CD4-positive, CD25-positive, alpha-beta regulatory T cell (primary cell): ENCODE data around the gene CDK6. TPM values are rescaled to one million over a fixed set of nuclear protein-coding genes. Genes with fewer than 3 reads are reported as not detected.
A peak's percentile ranks its signal among the peaks of the same experiment; 100 is the strongest.

Experiments
- ATAC-seq, 2 donors: fragments of 150-1000 bp; cut with Tn5 transposase; one replicate each; pipeline ENCODE4 v1.10.0; 2021; ENCODE audit warnings: low read depth in 2 of 2, moderate number of reproducible peaks in 2 of 2, moderate library complexity in 1 of 2
- DNase-seq, 3 donors: peaks; one replicate each; pipeline versions ENCODE4 v3.0.0 to v3.0.0-alpha.2; 2012 to 2022; ENCODE audit warnings: mixed read lengths in 1 of 3
- H3K27ac ChIP-seq: one replicate; pipeline ENCODE4 v1.7.0; 2013; ENCODE audit warnings: mild to moderate bottlenecking, low read length; ENCODE audit not compliant: insufficient read depth, poor library complexity, severe bottlenecking
- H3K27me3 ChIP-seq: one replicate; pipeline ENCODE4 v1.7.0; 2013; ENCODE audit warnings: low read length; ENCODE audit not compliant: control insufficient read depth, insufficient read depth
- H3K36me3 ChIP-seq: one replicate; pipeline ENCODE4 v1.7.0; 2013; ENCODE audit warnings: mild to moderate bottlenecking, low read length, moderate library complexity; ENCODE audit not compliant: control insufficient read depth, insufficient read depth
- H3K4me1 ChIP-seq: 2 replicates; pipeline ENCODE4 v1.7.0; 2013; ENCODE audit warnings: mild to moderate bottlenecking, low read length; ENCODE audit not compliant: insufficient read depth, control insufficient read depth, poor library complexity, severe bottlenecking
- H3K4me3 ChIP-seq: one replicate; pipeline ENCODE4 v1.7.0; 2013; ENCODE audit warnings: low read depth, mild to moderate bottlenecking, low read length, moderate library complexity
- H3K9me3 ChIP-seq, 2 experiments: 1 replicate in 1 of 2; 2 replicates in 1 of 2; pipeline ENCODE4 v1.7.0; 2013; ENCODE audit warnings: low read length in 2 of 2, mild to moderate bottlenecking in 1 of 2, moderate library complexity in 1 of 2; ENCODE audit not compliant: control insufficient read depth in 2 of 2
- H3K27ac Mint-ChIP-seq, 3 donors: one replicate each; pipeline ENCODE4 v1.8.0; 2020 to 2022; ENCODE audit warnings: mild to moderate bottlenecking in 3 of 3, mixed read lengths in 3 of 3, moderate library complexity in 2 of 3
- H3K27me3 Mint-ChIP-seq: one replicate; pipeline ENCODE4 v1.8.0; 2022; ENCODE audit warnings: mild to moderate bottlenecking, mixed read lengths
- H3K36me3 Mint-ChIP-seq: one replicate; pipeline ENCODE4 v1.8.0; 2020; ENCODE audit warnings: mixed read lengths
- H3K4me1 Mint-ChIP-seq, 4 donors: one replicate each; pipeline ENCODE4 v1.8.0; 2020 to 2022; ENCODE audit warnings: mixed read lengths in 4 of 4, mild to moderate bottlenecking in 1 of 4
- H3K4me3 Mint-ChIP-seq, 4 donors: one replicate each; pipeline ENCODE4 v1.8.0; 2020 to 2022; ENCODE audit warnings: mild to moderate bottlenecking in 4 of 4, mixed read lengths in 4 of 4, moderate library complexity in 3 of 4
- H3K9me3 Mint-ChIP-seq, 7 donors: one replicate each; pipeline ENCODE4 v1.8.0; 2020 to 2022; ENCODE audit warnings: mixed read lengths in 7 of 7, mild to moderate bottlenecking in 3 of 7, moderate library complexity in 2 of 7
- polyA plus RNA-seq, 4 donors: library from polyadenylated mRNA; unstranded; fragments of 300-500 nt; fragmentation: Illumina TruSeq; gene quantifications; one replicate each; pipeline ENCODE4 v1.2.3, GENCODE V29; 2021
- total RNA-seq: library from RNA; stranded (reverse); gene quantifications from one replicate; pipeline ENCODE4 v1.2.3, GENCODE V29; 2022

The CDK6 gene
- total and polyA plus RNA-seq, 5 donors from 2014 or later = 5.5 to 32.6 (median 9.1) TPM

DNA sequence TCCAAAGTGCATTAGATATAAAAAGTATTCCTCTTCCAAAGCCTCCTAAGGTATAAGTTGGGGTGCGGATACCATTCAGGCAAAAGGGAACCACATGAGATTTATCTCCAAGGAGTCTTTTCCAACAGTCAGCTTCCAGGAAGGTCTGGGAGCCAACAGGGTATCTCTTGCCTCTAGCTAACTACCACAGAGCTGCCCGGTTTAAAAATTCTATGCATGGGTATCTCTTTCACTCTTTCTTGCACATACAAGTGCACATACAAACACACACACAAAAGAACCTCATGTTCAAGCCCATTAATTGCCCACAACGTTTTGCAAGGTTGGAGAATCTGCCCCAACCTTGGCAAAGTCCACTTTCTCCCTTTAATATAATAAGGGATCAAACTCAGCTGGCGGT lies 80.7 kb downstream of the CDK6 start:
- Mint-ChIP-seq H3K4me1 (peaks cover 4 to 26% (median 8%) of the 10 kb centered on the region in 4 donors), H3K27me3 (no peaks in the 10 kb centered on the region), H3K9me3 (peaks cover 0 to 2% (median 0%) of the 10 kb centered on the region in 7 donors), H3K4me3 (no peak overlapping the region), H3K36me3 (peaks cover 8% of the 10 kb centered on the region), H3K27ac (no peak overlapping the region)
- Histone ChIP-seq H3K4me1 (no peaks in the 10 kb centered on the region), H3K4me3 (no peak overlapping the region), H3K9me3 (no peaks in the 10 kb centered on the region), H3K27ac (no peak overlapping the region), H3K27me3 (no peaks in the 10 kb centered on the region), H3K36me3 (no peaks in the 10 kb centered on the region)
- ATAC-seq (no peak), DNase-seq (no peak)

DNA sequence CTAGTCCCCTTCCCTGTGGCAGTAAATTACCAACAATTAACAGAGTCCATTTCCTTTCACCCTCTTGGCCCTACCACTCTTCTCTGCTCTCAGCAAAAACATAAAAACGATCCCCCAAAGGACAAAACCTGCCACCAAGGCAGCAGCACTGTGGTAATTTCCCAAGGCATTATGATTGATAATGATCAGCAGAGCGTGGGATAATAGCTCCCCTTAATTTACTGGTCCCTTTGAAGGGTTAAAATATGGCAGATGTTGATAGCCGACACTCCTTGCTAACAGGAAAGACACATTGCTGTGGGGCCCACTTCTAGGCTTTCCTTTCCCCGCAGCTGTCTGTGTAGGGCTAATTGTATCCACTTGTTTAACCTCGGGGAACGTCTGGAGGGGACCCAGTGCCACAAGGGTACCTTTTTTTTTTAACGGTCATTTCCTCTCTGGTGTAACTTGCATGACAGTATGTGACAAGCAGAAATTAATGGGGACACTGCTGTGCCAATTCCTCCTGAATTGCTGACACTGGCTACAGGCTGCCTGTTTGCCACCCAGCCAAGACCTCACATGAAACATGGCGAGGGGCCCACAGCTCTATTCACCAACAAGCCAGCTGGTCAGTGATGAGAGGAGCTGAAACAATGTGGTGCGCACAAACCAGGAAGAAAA lies 81.3 kb downstream of the CDK6 start:
- Mint-ChIP-seq H3K4me3 (no peak overlapping the region), H3K4me1 (peaks cover 4 to 29% (median 8%) of the 10 kb centered on the region in 4 donors), H3K27ac (no peak overlapping the region), H3K27me3 (no peaks in the 10 kb centered on the region), H3K36me3 (peaks cover 8% of the 10 kb centered on the region), H3K9me3 (peaks cover 0 to 2% (median 0%) of the 10 kb centered on the region in 7 donors)
- ATAC-seq (no peak), DNase-seq (no peak)
- no peak overlapping the region for H3K4me3 ChIP-seq
- no peaks in the 10 kb centered on the region for H3K27me3 ChIP-seq
- H3K4me1 ChIP-seq = no peaks in the 10 kb centered on the region
- H3K9me3 ChIP-seq = no peaks in the 10 kb centered on the region
- no peak overlapping the region for H3K27ac ChIP-seq
- no peaks in the 10 kb centered on the region for H3K36me3 ChIP-seq

- no peak for ATAC-seq
- no peak for DNase-seq
- Mint-ChIP-seq H3K9me3 (peaks cover 0 to 2% (median 0%) of the 10 kb centered on the region in 7 donors), H3K36me3 (peaks cover 10% of the 10 kb centered on the region), H3K27ac (peak overlapping the region in 2 of 3 donors; percentile 66 to 77), H3K27me3 (no peaks in the 10 kb centered on the region), H3K4me1 (peaks cover 0 to 29% (median 8%) of the 10 kb centered on the region in 4 donors), H3K4me3 (no peak overlapping the region)
- no peaks in the 10 kb centered on the region for H3K27me3 ChIP-seq
- H3K27ac ChIP-seq = no peak overlapping the region
- H3K4me1 ChIP-seq = no peaks in the 10 kb centered on the region
- no peak overlapping the region for H3K4me3 ChIP-seq
- no peaks in the 10 kb centered on the region for H3K36me3 ChIP-seq
- no peaks in the 10 kb centered on the region for H3K9me3 ChIP-seq
These were observed 82.8 kb downstream of the CDK6 start for GRCh38 chr7:92753614-92754013.

GRCh38 chr7:92751902-92752901 lies 84.2 kb downstream of the CDK6 start:
- DNase-seq = no peak
- Histone ChIP-seq H3K36me3 (no peaks in the 10 kb centered on the region), H3K4me1 (no peaks in the 10 kb centered on the region), H3K9me3 (no peaks in the 10 kb centered on the region), H3K27ac (no peak overlapping the region), H3K27me3 (no peaks in the 10 kb centered on the region), H3K4me3 (no peak overlapping the region)
- ATAC-seq = no peak
- Mint-ChIP-seq H3K36me3 (peaks cover 8% of the 10 kb centered on the region), H3K9me3 (peaks cover 0 to 2% (median 0%) of the 10 kb centered on the region in 7 donors), H3K4me1 (peaks cover 4 to 31% (median 11%) of the 10 kb centered on the region in 4 donors), H3K27ac (no peak overlapping the region), H3K4me3 (no peak overlapping the region), H3K27me3 (no peaks in the 10 kb centered on the region)

DNA sequence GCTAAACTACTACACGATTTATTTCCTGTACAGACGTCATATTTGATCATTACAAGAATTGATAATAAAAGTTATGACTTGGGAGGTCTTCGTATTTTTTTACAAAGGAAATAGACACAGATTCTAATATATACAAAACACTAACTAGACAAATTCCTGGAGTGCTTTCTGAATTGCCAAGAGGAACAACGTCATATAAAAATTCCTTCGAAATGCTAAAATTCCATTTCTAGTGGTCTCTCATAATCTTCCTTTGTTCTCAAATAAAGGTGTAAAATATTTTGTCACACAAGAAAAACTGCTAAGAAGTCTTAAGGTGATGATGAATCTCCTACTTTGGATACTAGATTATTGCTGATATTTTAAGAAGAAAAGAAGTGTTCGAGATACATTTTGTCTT lies 85.4 kb downstream of the CDK6 start:
- Mint-ChIP-seq H3K27me3 (no peaks in the 10 kb centered on the region), H3K4me3 (no peak overlapping the region), H3K27ac (no peak overlapping the region), H3K36me3 (peaks cover 6% of the 10 kb centered on the region), H3K9me3 (peaks cover 0 to 2% (median 0%) of the 10 kb centered on the region in 7 donors), H3K4me1 (peaks cover 4 to 33% (median 10%) of the 10 kb centered on the region in 4 donors)
- no peak for ATAC-seq
- DNase-seq = no peak
- Histone ChIP-seq H3K36me3 (no peaks in the 10 kb centered on the region), H3K9me3 (no peaks in the 10 kb centered on the region), H3K27ac (no peak overlapping the region), H3K27me3 (no peaks in the 10 kb centered on the region), H3K4me3 (no peak overlapping the region), H3K4me1 (no peaks in the 10 kb centered on the region)

- H3K36me3 ChIP-seq = no peaks in the 10 kb centered on the region
- ATAC-seq (no peak), DNase-seq (no peak)
- no peaks in the 10 kb centered on the region for H3K9me3 ChIP-seq
- Mint-ChIP-seq H3K4me3 (no peak overlapping the region), H3K27ac (no peak overlapping the region), H3K9me3 (peaks cover 0 to 2% (median 0%) of the 10 kb centered on the region in 7 donors), H3K36me3 (peaks cover 10% of the 10 kb centered on the region), H3K27me3 (no peaks in the 10 kb centered on the region), H3K4me1 (peaks cover 4 to 38% (median 8%) of the 10 kb centered on the region in 4 donors)
- H3K27me3 ChIP-seq = no peaks in the 10 kb centered on the region
- H3K4me3 ChIP-seq = no peak overlapping the region
- H3K4me1 ChIP-seq = no peaks in the 10 kb centered on the region
- no peak overlapping the region for H3K27ac ChIP-seq
These were observed 85.9 kb downstream of the CDK6 start for GRCh38 chr7:92750447-92750839.

GRCh38 chr7:92749832-92750446 lies 86.4 kb downstream of the CDK6 start:
- H3K4me1 Mint-ChIP-seq = peaks cover 4 to 37% (median 8%) of the 10 kb centered on the region in 4 donors
- Histone ChIP-seq H3K4me1 (no peaks in the 10 kb centered on the region), H3K36me3 (no peaks in the 10 kb centered on the region), H3K9me3 (no peaks in the 10 kb centered on the region), H3K27me3 (no peaks in the 10 kb centered on the region), H3K4me3 (no peak overlapping the region), H3K27ac (no peak overlapping the region)
- ATAC-seq (no peak), DNase-seq (no peak)
- H3K4me3 Mint-ChIP-seq = no peak overlapping the region
- H3K27me3 Mint-ChIP-seq = no peaks in the 10 kb centered on the region
- H3K36me3 Mint-ChIP-seq = peaks cover 10% of the 10 kb centered on the region
- no peak overlapping the region for H3K27ac Mint-ChIP-seq
- H3K9me3 Mint-ChIP-seq = peaks cover 0 to 2% (median 0%) of the 10 kb centered on the region in 7 donors
